Heart left ventricle (tissue), 13 donors: ENCODE results near the gene WDR74.

Experiments used
- CTCF ChIP-seq, 12 donors: fragments of 200-600 bp; sonication (generic) in 4 of 12; IDR thresholded peaks; one replicate each; pipeline versions ENCODE4 v1.5.0 to v1.8.0; 2018 to 2022; ENCODE audit warnings: antibody characterized with exemption in 12 of 12, mild to moderate bottlenecking in 5 of 12
- POLR2A ChIP-seq, 2 donors: fragments of 450-650 bp; IDR thresholded peaks; one replicate each; pipeline ENCODE4 v1.6.1; 2017; ENCODE audit warnings: antibody characterized with exemption in 2 of 2, mild to moderate bottlenecking in 2 of 2, moderate library complexity in 2 of 2
- donor health status: ischemic (EF 13 %, LVEDD 7.1; RV severe dilation, severe dysfunction).
- donor health status: DM: no; HTN: yes; CAD: no.
- donor health status: DM: no; HTN: no; CAD: no.
- donor health status: ischemic (EF 25% LVEDD 6.9; RV normal size, moderate dysfunction).
- donor health status: ischemic (EF 25% LVEDD 5.7; RV mildly dilated, moderate dysfunction).
- donor health status: ischemic (EF 35%, LVEDD 5.7; RV mildly dilated, moderate dysfunction).
- donor health status: nonischemic (EF 11% LVEDD 7.7; RV severe dilation, severe dysfunction).
- donor health status: DM: yes; HTN: yes; CAD: no.
- donor health status: PGD.
- donor health status: ischemic (EF 29% LVEDD 5.4; RV normal size, mild dysfunction).
- donor health status: nonischemic (EF 23%, LVEDD 6.1; RV moderate dilation, normal function).

DNA sequence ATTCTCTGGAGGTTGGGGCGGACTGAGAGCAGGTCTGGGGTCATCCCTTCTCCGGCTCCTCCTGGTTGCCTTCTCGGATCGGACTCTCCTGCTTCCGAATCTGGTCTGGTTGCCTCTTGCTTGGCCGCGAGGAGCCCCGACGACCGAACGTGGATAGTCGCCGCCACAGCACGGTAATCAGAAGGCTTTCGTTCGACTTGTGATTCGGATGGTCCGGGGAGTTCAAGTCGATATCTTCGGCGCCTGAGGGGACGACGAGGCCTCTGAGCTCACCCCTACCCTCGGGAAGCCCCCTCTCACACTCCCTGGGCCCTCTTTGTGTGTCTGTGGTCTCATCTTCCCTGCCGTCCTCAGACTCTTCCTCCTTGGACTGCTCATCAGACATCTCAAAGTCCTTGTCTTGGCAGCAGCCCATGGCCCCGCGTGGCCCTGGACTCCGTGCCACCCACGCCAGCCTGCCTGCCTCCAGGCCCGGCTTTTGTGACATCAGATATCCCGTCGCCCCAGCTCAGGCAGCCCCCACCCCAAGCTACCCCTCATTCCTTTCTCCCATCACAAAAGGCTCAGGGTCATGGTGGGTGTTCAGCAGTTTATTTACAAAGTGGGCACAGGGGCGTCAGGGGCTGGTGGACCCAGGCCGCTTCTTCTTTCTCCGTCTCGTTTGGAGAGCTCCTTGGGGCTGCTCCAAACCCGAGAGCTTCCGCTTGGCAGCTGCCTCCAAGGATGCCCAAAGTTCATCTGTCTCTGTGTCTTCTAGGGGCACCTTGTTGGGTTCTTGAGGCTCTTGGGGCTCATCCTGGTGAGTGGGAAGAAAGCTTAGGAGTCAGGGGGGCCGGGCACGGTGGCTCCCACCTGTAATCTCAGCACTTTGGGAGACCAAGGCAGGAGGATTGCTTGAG is 6.8 kb downstream of the WDR74 start, which contains the start of gene TEX54:
- TF ChIP-seq CTCF (IDR thresholded peaks at IDR 0.05) (no peak), POLR2A (IDR thresholded peaks at IDR 0.05) (no peak)
